Stimulated activated CD8-positive, alpha-beta memory T cell treated with anti-CD3 and anti-CD28 coated beads, Interleukin-7, amount 100 ng/mL, for 24 hours (primary cell): ENCODE data around the gene ACTN1.

ENCODE experiments used
- DNase-seq: peaks from one replicate; pipeline ENCODE4 v3.0.0-alpha.2; 2020; ENCODE audit warnings: low read depth

The ACTN1 gene

DNA sequence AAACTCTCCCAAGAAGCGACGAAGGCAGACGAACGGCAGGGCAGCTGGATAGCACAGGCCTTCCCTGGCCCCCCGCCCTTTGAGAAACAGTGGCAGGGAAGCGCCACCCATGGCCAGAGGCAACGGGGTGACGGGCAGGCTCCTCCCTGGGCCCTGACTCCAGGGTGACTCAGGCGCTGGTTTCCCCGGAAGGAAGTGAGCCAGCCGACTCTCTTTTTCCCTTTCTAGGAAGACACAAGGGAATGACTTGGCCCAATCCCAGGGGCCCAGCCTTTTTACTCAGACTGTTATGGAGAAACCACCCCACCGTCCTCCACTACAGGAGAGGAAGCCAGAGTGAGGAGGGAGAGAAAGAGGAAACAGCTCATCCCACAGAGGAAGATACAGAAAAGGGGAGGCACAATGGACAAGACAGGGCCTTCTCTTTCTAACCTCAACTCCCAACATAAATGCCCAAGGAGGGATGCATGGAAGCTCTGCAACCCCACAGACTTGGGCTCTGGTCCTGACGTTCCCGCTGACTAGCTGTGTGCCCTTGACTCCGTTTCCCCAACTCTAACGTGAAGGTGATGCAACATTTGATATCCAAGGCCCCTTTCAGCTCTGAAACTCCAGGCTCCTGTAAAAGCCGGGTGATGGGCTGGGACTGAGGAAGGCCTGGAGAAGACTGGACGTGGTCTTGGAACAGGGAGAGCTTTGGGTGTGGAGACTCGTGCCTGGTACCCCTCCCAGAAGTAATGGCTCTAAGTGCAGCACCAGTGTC is 27.9 kb downstream of the ACTN1 start:
- DNase-seq: no peak

GRCh38 chr14:68950111-68950510 is 29.0 kb downstream of the ACTN1 start:
- DNase-seq: no peak

DNA sequence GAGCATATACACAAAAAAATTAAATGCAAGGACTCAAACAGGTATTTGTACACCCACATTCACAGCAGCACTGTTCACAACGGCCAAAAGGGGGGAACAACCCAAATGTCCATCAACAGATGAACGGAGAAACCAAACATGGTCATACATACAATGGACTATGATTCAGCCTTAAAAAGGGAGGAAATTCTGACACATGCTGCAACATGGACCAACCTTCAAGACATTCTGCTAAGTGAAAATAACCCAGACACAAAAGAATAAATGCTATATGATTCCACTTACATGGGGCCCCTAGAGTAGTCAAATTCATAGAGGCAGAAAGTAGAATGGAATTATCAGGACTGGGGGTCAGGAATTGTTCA is 29.5 kb downstream of the ACTN1 start:
- DNase-seq: no peak

DNA sequence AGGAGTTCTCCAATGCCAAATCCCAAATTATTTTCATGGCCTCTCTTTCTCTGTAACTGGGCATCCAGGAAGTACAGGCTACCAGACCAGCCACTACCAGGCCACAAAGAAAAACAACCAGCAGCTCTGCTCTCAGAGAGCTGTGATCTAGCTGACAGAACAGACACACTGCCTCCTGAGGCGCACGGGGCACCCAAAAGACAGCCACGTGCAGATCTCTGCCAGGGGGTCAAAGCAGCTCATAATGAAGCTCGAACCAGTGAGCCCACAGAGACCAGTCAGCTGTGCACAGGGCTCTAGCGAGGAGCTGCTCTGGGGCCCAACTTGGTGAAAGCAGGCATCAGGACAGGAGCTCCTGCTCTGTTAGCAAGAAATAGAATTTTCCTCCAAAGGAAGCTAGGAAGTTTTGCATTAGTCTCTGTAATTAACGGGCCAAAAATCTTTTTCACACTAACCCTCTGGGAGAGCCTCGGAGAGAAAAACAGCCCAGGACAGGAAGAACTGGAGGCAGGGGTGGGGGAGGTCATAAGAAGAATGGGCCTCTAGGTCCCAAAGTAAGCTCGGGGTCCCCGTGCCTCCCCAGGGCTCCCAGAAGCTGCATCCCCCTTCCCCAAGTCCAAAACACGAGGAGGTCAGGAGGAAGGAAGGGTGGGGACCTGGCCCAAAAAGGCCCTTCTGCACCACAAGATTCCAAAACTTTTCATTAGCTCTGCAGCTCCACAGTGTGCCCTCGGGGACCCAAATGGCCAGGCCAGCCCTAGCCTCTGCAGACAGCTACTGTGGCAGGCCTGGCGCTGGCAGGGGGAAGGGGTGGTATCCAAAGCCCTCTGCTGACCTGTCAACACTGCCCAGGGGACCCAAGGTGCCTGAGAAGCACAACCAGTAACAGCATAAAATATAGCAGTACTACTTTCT is 30.2 kb downstream of the ACTN1 start:
- no peak for DNase-seq

- DNase-seq: no peak
Measured at GRCh38 chr14:68947802-68948201, 31.3 kb downstream of the ACTN1 start.

DNA sequence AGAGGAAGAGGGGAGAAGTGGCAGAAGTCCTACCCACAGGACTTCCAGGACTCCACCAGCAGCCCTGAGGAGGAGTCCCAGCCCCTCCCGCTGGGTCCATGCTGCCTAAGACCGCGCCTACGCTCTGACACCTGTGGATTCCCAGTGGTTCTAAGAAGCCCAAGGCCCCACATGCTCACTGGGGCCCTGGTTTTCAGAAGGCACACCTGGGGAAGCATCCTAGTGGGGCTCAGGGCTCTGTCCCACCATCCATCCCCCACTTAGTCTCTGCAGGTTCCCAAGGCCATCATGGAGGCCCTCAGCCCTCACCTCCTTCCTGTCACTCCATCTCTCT is 32.6 kb downstream of the ACTN1 start:
- no peak for DNase-seq

DNA sequence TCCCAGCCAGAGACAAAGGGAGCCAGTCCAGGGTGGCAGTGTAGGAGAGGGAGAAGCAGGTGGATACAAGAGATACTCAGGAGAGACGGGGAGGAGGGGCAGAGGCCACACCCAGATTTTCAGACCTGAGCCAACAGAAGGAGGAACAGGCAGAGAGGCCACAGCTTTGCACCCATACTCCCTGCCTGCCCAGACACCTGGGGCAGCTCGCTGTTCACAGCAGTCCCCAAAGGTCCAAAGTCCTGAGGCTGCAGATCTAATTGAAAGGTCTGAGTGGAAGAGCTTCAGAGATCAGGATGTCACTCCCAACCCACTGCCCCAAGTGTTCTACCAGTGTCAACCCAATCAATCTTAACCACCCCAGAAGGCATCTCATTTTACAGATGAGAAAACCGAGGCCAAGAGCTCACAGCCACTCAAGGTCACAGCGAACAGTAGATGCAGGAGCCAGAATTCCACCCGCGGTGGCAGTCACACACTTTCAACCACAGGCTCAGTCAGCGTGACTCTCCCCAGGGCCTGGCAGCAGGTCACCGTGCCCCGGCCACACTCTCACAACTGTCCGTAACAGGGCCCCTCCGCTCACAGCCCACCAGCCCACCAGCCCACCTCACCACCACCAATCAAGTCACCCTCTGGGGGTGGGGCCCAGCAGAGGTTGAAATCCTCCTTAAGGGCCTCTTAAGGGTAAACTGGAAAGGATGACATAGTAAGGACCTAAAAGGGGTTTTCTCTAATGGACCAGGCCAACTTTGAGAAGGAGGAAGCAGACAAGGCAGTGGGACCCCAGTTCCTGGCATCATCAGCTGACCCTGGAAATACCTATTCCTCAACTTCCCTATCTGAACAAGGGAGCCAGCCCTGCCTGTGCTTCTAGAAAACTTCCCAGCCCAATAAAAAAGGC is 33.3 kb downstream of the ACTN1 start:
- no peak for DNase-seq

DNA sequence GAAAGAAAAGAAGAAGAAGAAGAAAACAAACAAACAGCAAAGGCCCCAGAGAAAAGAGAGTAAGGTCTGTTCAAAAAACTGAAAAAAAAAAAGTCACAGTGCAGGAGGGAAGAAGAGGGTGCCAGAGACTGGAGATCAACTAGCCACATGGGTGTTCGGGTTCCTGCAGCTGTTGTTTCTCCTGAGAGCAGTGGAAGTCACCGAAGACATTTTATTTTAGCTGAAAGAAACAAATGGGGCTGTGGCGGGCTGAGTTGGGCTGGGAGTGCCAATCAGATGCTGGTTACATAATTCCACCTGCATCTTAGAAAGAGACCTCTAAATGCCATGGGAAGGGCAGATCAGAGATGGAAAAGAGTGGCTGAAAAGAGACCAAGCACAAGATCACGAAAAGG is 33.9 kb downstream of the ACTN1 start:
- no peak for DNase-seq

GRCh38 chr14:68944162-68944561 is 34.9 kb downstream of the ACTN1 start:
- no peak for DNase-seq

DNA sequence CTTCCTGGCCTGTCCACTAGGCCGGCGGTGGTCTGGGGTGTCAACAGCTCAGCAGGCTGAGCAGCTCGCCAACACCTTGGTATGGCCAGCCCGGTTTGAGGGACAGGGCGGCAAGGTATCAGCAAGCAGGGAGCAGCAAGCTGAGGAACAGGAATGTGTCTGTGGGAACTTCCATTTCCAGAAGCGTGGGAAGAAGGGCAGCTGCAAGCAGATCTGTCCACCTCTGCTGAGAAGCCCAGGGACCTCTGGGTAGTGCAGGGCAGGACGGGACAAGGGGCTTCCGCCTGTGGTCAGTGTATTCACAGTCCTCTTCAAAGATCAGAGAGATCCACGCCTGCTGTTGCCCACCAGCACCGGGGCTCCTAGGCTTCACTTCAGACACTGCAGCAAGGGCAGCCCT is 36.0 kb downstream of the ACTN1 start:
- DNase-seq: no peak

DNA sequence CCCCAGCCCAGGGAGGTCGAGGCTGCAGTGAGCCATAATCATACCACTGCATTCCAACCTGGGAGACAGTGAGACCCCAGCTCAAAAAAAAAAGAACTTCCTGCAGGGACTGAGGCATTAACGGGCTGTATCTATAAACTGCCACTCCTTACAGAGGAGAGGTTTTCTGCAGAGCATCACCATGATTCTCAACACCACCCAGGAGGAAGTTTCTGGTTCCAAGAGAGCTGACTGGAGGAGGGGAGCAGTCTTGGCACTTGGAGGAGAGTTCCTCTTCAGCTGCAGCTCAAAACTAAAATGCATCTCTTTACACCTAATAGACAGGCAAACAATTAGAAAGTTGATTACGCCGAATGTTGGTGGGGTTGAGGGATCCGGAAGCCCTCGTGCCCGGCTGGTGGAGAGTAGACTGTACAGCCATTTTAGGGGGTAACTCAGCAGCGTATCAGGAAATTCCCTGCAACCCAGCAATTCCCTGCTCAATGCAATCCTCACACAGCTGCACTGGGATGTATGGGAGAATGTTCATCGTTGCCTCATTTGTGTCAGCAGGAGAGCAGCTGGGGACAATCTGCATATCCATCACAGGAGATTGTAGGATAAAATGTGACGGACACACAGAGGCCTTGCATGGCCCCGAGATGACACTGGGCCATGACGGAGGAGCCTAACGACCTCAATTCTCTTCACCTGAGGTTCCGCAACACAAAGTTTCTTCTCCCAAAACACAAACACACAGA is 36.6 kb downstream of the ACTN1 start:
- DNase-seq: no peak

- DNase-seq: no peak
Measured at GRCh38 chr14:68941820-68942219, 37.3 kb downstream of the ACTN1 start.

GRCh38 chr14:68940614-68941185 is 38.4 kb downstream of the ACTN1 start:
- no peak for DNase-seq

DNA sequence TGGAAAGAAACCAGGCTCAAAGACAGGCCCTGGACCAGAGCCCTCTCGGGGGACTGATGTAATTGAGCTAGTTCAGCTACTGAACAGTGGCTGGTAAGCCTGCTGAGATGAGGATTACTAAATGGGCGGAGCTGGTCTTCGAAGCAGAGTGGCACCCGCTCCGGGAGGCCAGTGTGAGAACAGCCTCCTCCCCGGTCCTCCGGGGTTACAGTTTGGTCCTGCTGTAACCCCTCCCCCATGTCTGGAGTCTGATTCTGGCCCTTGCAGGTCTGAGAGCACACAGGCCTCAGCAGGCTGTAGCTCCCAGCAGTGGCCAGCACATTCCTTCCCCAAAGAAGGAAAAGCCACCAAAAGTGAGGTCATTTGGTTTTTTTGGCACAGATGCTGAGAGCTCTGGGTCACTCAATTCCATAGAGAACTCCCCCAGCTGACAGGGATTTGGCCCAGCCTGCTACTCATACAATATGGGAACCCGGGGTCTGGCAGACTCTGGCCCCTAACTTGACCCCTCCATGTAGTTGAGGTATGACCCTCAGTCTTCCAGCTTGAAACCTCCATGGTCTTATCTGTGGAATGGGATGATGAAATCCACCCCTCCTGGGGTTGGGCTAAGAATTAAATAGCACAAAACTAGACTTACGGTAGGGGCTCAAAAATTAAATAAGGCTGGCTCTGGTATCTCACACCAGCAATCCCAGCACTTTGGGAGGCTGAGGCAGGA is 39.0 kb downstream of the ACTN1 start:
- DNase-seq: no peak

- no peak for DNase-seq
Measured at GRCh38 chr14:68939181-68939892, 39.8 kb downstream of the ACTN1 start.

DNA sequence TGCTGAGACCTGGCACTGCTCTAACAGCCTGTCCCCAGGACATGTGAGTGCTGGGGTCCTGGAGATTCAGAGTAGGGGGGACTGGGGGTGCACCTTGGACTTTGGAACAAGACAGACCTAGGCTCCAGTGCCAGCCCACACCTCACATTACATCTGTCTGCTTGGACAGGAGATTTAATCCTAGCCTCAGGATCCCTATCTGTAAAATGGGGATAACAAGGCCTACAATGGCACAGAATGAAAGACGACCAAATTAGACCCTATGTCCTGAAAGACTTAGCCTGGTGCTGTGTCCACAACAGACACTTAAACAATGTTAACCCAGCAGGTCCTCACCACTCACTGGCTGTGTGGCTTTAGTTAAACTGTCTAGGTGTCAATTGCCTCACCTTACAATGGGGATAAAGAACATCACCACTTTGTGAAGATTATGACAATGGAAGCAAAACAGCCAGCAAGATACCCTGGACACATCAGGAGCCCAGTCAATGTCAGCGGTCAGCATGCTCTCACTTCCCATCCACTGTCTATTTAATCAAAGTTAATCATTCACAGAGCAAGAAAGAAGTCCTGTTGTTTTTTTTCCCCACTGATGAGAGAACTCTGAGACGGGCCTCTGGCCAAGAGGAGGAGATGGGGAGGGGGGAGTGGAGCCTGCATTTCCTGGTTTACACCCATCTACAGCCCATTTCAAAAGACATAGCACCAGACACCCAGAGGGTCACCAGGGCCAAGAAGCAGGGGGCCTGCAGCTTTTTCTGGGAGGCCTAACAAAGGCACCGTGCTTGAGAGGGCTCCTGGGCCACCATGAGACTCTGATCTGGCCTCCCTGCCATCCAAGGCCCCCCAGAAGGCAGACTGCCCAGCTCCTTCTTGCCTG is 40.6 kb downstream of the ACTN1 start:
- DNase-seq: no peak

- no peak for DNase-seq
Measured at GRCh38 chr14:68937471-68938270, 41.4 kb downstream of the ACTN1 start.

DNA sequence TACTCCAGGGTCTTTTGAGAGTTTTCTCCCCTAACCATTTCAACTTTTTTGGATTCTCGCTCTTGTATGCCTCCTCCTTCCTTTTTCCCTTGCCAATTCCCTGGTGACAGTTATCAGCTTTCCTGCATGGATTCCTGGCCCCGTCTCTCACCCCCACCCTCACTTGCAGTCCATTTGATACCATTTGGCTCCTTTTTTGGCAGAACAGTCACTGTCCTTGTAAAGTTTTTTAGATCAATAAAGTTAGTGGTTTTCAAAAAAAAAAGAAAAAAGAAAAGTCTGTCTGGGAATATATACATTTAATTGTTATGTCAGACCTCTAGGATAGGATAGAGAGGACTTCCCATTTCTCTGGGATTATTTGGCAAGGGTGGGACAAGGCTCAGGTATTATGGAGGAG is 42.1 kb downstream of the ACTN1 start:
- DNase-seq: no peak
